GM12878 (cell line): ENCODE results near the gene ALDH1A3.

ENCODE experiments used
- ATF2 ChIP-seq: IDR thresholded peaks from 2 replicates; pipeline ENCODE4 v1.6.1; 2012; ENCODE audit warnings: low read length, inconsistent platforms
- ATF3 ChIP-seq: IDR thresholded peaks from 2 replicates; pipeline ENCODE4 v1.6.1; 2011; ENCODE audit warnings: low read depth, mild to moderate bottlenecking, low read length, moderate library complexity, borderline replicate concordance; ENCODE audit errors: extremely low read depth
- NFXL1 ChIP-seq: fragments of 450-650 bp; IDR thresholded peaks from 2 replicates; pipeline ENCODE4 v1.6.1; 2017; ENCODE audit warnings: antibody characterized with exemption, mild to moderate bottlenecking, borderline replicate concordance

- TF ChIP-seq ATF3 (no peak), NFXL1 (no peak), ATF2 (no peak)
Measured at GRCh38 chr15:100862162-100862561, 17.5 kb upstream of the ALDH1A3 start.
